ENCODE data around the gene ZNF592. TPM values are rescaled to one million over a fixed set of nuclear protein-coding genes. Genes with fewer than 3 reads are reported as not detected.

ZNF592 gene
- total RNA-seq, 1 donor from 2014 or later = 31.5 TPM

DNA sequence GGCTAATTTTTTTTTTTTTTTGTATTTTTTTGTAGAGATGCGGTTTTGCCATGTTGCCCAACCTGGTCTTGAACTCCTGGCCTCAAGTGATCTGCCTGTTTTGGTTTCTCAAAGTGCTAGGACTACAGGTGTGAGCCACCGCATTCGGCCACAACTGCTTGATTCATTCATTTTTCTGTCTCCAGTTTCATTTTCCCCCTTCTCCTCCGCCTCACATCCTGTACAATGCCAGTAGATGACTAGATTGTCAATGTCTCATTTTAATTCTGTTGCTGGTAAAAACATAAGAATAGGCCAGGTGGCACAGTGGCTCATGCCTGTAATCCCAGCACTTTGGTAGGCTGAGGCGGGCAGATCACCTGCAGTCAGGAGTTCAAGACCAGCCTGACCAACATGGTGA is 12.0 kb upstream of the ZNF592 start:
- TF ChIP-seq, protein P1, sequence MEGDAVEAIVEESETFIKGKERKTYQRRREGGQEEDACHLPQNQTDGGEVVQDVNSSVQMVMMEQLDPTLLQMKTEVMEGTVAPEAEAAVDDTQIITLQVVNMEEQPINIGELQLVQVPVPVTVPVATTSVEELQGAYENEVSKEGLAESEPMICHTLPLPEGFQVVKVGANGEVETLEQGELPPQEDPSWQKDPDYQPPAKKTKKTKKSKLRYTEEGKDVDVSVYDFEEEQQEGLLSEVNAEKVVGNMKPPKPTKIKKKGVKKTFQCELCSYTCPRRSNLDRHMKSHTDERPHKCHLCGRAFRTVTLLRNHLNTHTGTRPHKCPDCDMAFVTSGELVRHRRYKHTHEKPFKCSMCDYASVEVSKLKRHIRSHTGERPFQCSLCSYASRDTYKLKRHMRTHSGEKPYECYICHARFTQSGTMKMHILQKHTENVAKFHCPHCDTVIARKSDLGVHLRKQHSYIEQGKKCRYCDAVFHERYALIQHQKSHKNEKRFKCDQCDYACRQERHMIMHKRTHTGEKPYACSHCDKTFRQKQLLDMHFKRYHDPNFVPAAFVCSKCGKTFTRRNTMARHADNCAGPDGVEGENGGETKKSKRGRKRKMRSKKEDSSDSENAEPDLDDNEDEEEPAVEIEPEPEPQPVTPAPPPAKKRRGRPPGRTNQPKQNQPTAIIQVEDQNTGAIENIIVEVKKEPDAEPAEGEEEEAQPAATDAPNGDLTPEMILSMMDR (IDR thresholded peaks at IDR 0.05) = no peak
- Mint-ChIP-seq H3K4me3 (ENCODE audit: unreplicated experiment) (no peak overlapping the region), H3K27me3 (ENCODE audit: low read depth) (no peaks in the 10 kb centered on the region), H3K27ac (ENCODE audit: unreplicated experiment) (no peak overlapping the region), H3K4me1 (ENCODE audit: low read depth) (peaks cover 24% of the 10 kb centered on the region), H3K9me3 (ENCODE audit: low read depth) (no peaks in the 10 kb centered on the region), H3K36me3 (ENCODE audit: low read depth) (peaks cover 2% of the 10 kb centered on the region)
- DNase-seq (ENCODE audit: low spot score) = no peak

DNA sequence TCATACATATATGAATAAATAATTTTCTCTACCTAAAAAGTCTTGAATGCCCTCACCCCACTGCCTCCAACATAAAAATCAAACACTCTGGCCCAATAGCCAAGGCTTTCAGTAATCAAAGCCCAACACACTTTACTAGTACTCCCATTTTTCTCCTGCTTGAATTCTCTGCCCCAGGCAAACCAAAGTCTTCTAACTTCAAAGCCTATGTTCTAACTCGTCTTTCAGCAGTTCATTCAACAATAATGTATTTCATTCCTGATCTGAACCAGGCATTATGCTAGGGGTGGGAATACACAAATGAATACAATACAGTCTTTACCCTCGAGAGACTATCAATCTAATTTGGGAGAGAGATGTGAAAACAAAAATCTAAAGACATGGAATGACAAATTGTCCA is 11.4 kb upstream of the ZNF592 start:
- DNase-seq (ENCODE audit: low spot score) = no peak
- no peaks in the 10 kb centered on the region for H3K27me3 Mint-ChIP-seq (ENCODE audit: low read depth)
- H3K36me3 Mint-ChIP-seq (ENCODE audit: low read depth) = peaks cover 2% of the 10 kb centered on the region
- peaks cover 24% of the 10 kb centered on the region for H3K4me1 Mint-ChIP-seq (ENCODE audit: low read depth)
- TF ChIP-seq, protein P1 (IDR thresholded peaks at IDR 0.05) = no peak
- no peak overlapping the region for H3K27ac Mint-ChIP-seq (ENCODE audit: unreplicated experiment)
- H3K4me3 Mint-ChIP-seq (ENCODE audit: unreplicated experiment) = no peak overlapping the region
- H3K9me3 Mint-ChIP-seq (ENCODE audit: low read depth) = no peaks in the 10 kb centered on the region

DNA sequence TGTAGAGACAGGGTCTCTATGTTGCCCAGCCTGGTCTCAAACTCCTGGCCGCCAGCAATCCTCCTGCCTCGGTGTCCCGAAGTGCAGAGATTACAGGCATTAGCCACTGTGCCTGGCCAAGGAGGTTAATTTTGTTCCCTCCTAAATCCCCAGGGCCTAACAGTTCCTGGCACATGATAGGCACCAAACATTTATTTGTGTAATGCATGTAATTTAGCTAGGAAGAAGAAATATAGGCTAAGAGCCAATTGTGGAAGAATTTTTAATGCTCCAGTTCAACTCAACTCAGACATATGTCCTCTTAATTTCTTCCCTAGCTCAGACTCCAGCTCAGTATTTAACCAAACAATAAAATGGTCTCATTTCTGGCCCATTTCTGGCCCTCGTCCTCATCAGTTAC is 7.7 kb upstream of the ZNF592 start:
- no peaks in the 10 kb centered on the region for H3K27me3 Mint-ChIP-seq (ENCODE audit: low read depth)
- no peak for DNase-seq (ENCODE audit: low spot score)
- no peaks in the 10 kb centered on the region for H3K9me3 Mint-ChIP-seq (ENCODE audit: low read depth)
- peaks cover 3% of the 10 kb centered on the region for H3K4me1 Mint-ChIP-seq (ENCODE audit: low read depth)
- no peak overlapping the region for H3K27ac Mint-ChIP-seq (ENCODE audit: unreplicated experiment)
- no peak overlapping the region for H3K4me3 Mint-ChIP-seq (ENCODE audit: unreplicated experiment)
- TF ChIP-seq, protein P1 (IDR thresholded peaks at IDR 0.05) = no peak
- peaks cover 2% of the 10 kb centered on the region for H3K36me3 Mint-ChIP-seq (ENCODE audit: low read depth)

DNA sequence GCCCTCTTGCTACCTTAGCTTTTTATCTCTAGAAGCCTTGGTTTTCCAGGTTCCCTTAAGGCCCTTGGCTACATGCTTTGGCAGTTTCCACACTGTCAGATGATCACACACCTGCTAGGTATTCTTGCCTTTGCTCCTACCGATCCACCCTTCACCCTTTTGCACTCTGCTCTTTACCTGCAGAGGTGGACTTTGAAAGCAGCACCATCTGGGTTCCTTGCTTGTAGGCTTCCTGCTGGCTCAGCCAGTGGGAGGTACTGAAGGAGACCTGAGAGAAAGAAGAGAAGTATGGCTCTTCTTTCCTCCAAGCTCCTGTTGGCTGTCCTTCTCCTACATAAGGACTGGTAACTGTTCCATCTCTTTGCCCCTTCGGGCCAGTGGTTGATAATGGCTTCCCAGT is 7.3 kb upstream of the ZNF592 start:
- H3K4me3 Mint-ChIP-seq (ENCODE audit: unreplicated experiment) = no peak overlapping the region
- peaks cover 2% of the 10 kb centered on the region for H3K36me3 Mint-ChIP-seq (ENCODE audit: low read depth)
- H3K9me3 Mint-ChIP-seq (ENCODE audit: low read depth) = no peaks in the 10 kb centered on the region
- no peak overlapping the region for H3K27ac Mint-ChIP-seq (ENCODE audit: unreplicated experiment)
- peaks cover 3% of the 10 kb centered on the region for H3K4me1 Mint-ChIP-seq (ENCODE audit: low read depth)
- DNase-seq (ENCODE audit: low spot score) = no peak
- TF ChIP-seq, protein P1 (IDR thresholded peaks at IDR 0.05) = no peak
- H3K27me3 Mint-ChIP-seq (ENCODE audit: low read depth) = no peaks in the 10 kb centered on the region

DNA sequence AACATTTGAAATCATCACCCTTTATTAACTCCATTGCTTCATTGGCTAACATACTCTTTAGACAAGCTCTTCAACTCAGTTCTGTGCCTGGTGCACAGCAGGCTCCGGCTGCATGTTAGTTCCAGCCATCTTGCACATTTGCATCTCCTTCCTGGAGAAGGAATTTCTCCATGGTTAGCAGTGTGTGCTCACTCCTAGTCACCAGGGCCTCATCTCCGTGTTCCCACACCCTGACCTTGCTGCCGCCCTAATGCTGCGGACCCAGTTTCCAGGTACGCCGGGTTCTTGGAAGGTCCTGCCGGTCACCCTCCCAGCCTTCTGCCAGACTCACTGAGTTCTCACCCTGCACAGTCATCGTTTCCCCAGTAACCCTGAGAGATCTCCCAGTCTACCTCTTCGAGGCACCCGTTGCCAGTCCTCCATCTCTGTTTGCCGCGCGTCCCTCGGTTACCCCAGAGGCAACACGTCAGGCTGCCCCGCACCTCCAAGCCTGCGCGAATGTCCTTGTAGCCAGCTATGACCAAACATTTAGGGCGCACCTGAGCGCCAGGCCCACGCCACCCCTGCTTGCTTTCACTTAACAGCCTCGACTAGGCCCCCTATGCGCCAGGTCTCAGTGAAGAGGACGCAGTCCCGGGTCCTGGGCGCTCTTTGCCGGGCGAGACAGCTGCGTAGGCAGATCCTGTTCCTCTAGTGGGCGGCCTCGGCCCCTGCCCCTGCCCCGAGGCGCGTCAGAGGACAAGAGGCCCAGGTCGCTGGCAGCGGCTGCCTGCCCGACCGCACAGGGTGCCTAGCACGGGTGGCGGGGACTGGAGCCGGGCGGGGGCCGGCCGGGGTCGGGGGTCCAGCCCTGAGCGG is 747 bp upstream of the ZNF592 start:
- H3K27me3 Mint-ChIP-seq (ENCODE audit: low read depth) = no peaks in the 10 kb centered on the region
- peak overlapping the region; percentile 88 for H3K4me3 Mint-ChIP-seq (ENCODE audit: unreplicated experiment)
- H3K36me3 Mint-ChIP-seq (ENCODE audit: low read depth) = no peaks in the 10 kb centered on the region
- TF ChIP-seq, protein P1 (IDR thresholded peaks at IDR 0.05) = peak; percentile 42
- no peaks in the 10 kb centered on the region for H3K9me3 Mint-ChIP-seq (ENCODE audit: low read depth)
- peaks cover 43% of the 10 kb centered on the region for H3K4me1 Mint-ChIP-seq (ENCODE audit: low read depth)
- H3K27ac Mint-ChIP-seq (ENCODE audit: unreplicated experiment) = peak overlapping the region; percentile 97
- peak; percentile 94 for DNase-seq (ENCODE audit: low spot score)

All from chondrocyte (in vitro differentiated cells).